Panc1 (cell line): ENCODE data around the gene TSPOAP1. TPM values are rescaled to one million over a fixed set of nuclear protein-coding genes. Genes with fewer than 3 reads are reported as not detected.

Experiments used
- ATAC-seq: fragments of 200-7000 bp; cut with Tn5 transposase; 2 replicates; pipeline ENCODE4 v1.9.1; 2020; ENCODE audit warnings: mild to moderate bottlenecking, moderate library complexity
- BruUV-seq: library from RNA; stranded (reverse); fragments of 400-500 nt; replicated peaks from 2 replicates; lab custom pipeline; 2021; lab: Mats Ljungman, UMichigan
- CTCF ChIA-PET: fragments of 300-600 bp; sonication (Branson Sonifier 250); formaldehyde crosslinking; loops from one replicate; lab custom pipeline; 2022; ENCODE audit warnings: antibody characterized with exemption; lab: Charles Lee
- POLR2A ChIA-PET: fragments of 300-600 bp; sonication (Branson Sonifier 250); formaldehyde crosslinking; loops from one replicate; lab custom pipeline; 2022; ENCODE audit warnings: antibody characterized with exemption; lab: Charles Lee
- DNase-seq: peaks from one replicate; pipeline ENCODE4 v3.0.0-alpha.2; 2010; ENCODE audit warnings: low read depth, low spot score
- H3K27ac ChIP-seq: 2 replicates; pipeline ENCODE4 v1.5.1; 2011; ENCODE audit warnings: mild to moderate bottlenecking, low read length, inconsistent platforms
- H3K27me3 ChIP-seq: fragments of 200-500 bp; sonication (Bioruptor generic); 2 replicates; pipeline ENCODE4 v1.6.0; 2014; ENCODE audit warnings: low read length, inconsistent platforms; ENCODE audit not compliant: control insufficient read depth, insufficient read depth
- H3K36me3 ChIP-seq: fragments of 200-500 bp; sonication (Bioruptor generic); 2 replicates; pipeline ENCODE4 v1.5.1; 2014; ENCODE audit warnings: inconsistent platforms, mild to moderate bottlenecking, low read length, moderate library complexity; ENCODE audit not compliant: control insufficient read depth, insufficient read depth
- H3K4me1 ChIP-seq: 2 replicates; pipeline ENCODE4 v1.5.1; 2011; ENCODE audit warnings: inconsistent platforms, mild to moderate bottlenecking, low read length, moderate library complexity; ENCODE audit not compliant: control insufficient read depth, insufficient read depth
- H3K4me3 ChIP-seq, 2 experiments: 2 replicates each; pipeline ENCODE4 v1.5.1; 2011 to 2012; ENCODE audit warnings: low read depth in 2 of 2, low read length in 2 of 2, mild to moderate bottlenecking in 2 of 2, inconsistent platforms in 1 of 2, moderate library complexity in 1 of 2
- H3K9me3 ChIP-seq: fragments of 200-500 bp; sonication (Bioruptor generic); 2 replicates; pipeline ENCODE4 v1.5.1; 2014; ENCODE audit warnings: low read depth, mild to moderate bottlenecking, inconsistent platforms, low read length, moderate library complexity; ENCODE audit not compliant: control insufficient read depth, insufficient read depth
- POLR2AphosphoS5 ChIP-seq: IDR thresholded peaks from 2 replicates; pipeline ENCODE4 v1.6.1; 2012; ENCODE audit warnings: mild to moderate bottlenecking, low read depth, low read length, moderate library complexity
- SIN3A ChIP-seq: IDR thresholded peaks from 2 replicates; pipeline ENCODE4 v1.6.1; 2012; ENCODE audit warnings: low read depth, mild to moderate bottlenecking, low read length, moderate library complexity, borderline replicate concordance; ENCODE audit not compliant: insufficient read depth
- TCF7L2 ChIP-seq: IDR thresholded peaks from 2 replicates; pipeline ENCODE4 v1.6.1; 2011; ENCODE audit warnings: mild to moderate bottlenecking, low read depth, low read length, inconsistent platforms
- in situ Hi-C: cut with HindIII; loops from 2 replicates; pipeline ENCODE4 v1.10.0; 2016; ENCODE audit warnings: low sequenced_read_pairs, low pct_unique_long_range_greater_than_20kb
- intact Hi-C: fragments of 100-400 bp; cut with micrococcal nuclease; formaldehyde crosslinking; loops from one replicate; pipeline ENCODE4 v1.10.0; 2022; ENCODE audit not compliant: unreplicated experiment
- total RNA-seq: library from RNA; stranded (reverse); gene quantifications from one replicate; pipeline ENCODE4 v1.2.1, GENCODE V29; 2021; ENCODE audit not compliant: unreplicated experiment
- TF ChIP-seq, protein P1 (sequence below), 2 experiments: IDR thresholded peaks; 2 replicates each; pipeline ENCODE4 v1.6.1; 2011 to 2012; ENCODE audit warnings: low read depth in 2 of 2, control low read depth in 1 of 2, low read length in 1 of 2, mild to moderate bottlenecking in 1 of 2, moderate library complexity in 1 of 2; ENCODE audit not compliant: insufficient read depth in 1 of 2
- TF ChIP-seq, protein P2 (sequence below): fragments of 450-650 bp; IDR thresholded peaks from 2 replicates; pipeline ENCODE4 v1.5.1; 2017; ENCODE audit warnings: mild to moderate bottlenecking

The TSPOAP1 gene
- total RNA-seq, 1 experiment from 2014 or later, result 0.05 TPM

DNA sequence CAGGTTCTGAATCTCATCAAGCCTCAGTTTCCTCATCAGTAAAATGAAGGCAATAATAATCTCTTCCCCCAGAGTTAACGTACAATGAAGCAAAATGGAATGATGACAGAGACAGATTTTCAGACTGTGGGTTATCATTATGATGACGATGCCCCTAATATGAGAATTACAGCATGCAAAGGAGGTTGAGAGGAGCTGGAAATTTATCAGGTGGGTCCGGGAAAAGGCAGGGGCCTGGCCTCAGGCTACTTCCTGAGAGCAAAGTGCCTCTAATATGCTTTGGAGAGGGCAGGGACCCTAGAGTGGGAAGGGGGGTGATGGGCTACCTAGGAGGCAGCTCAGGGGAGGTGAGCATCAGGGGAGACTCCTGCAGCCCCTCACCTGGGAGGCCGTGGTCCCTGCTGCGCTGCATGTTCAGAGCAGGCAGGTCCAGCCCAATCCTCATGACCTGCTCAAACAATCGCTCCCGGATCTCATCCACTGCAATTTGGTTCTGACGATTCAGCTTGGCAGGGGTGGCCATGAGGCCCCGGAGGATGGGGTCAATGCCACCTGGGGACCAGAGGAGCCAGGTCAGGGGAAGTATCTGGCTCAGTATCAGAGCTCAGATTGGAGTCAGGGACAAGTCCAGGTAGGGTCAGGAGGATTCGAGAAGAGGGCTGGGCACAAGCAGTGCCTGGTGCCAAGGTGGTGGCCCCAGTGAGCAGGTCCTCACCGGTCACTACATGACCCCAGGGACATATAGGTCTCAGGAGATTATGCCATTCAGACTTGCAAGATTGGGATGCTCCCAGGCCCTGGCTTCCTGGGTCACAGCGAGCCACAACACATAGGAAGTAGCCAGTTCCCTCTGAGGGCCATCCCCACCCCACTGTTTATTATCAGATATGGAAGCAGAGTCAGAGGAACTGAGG lies 56.0 kb downstream of the TSPOAP1 start:
- no TSS peak for BruUV-seq
- no peaks in the 10 kb centered on the region for H3K9me3 ChIP-seq
- no peak for ATAC-seq
- no peaks in the 10 kb centered on the region for H3K36me3 ChIP-seq
- H3K4me3 ChIP-seq, result no peak overlapping the region
- no peaks in the 10 kb centered on the region for H3K4me1 ChIP-seq
- ChIA-PET POLR2A (no interaction called here), CTCF (no interaction called here)
- no peak for DNase-seq
- intact Hi-C loops (no loop called here), in situ Hi-C loops (no loop called here)
- no peaks in the 10 kb centered on the region for H3K27me3 ChIP-seq
- H3K27ac ChIP-seq, result no peak overlapping the region
- TF ChIP-seq, protein P1, sequence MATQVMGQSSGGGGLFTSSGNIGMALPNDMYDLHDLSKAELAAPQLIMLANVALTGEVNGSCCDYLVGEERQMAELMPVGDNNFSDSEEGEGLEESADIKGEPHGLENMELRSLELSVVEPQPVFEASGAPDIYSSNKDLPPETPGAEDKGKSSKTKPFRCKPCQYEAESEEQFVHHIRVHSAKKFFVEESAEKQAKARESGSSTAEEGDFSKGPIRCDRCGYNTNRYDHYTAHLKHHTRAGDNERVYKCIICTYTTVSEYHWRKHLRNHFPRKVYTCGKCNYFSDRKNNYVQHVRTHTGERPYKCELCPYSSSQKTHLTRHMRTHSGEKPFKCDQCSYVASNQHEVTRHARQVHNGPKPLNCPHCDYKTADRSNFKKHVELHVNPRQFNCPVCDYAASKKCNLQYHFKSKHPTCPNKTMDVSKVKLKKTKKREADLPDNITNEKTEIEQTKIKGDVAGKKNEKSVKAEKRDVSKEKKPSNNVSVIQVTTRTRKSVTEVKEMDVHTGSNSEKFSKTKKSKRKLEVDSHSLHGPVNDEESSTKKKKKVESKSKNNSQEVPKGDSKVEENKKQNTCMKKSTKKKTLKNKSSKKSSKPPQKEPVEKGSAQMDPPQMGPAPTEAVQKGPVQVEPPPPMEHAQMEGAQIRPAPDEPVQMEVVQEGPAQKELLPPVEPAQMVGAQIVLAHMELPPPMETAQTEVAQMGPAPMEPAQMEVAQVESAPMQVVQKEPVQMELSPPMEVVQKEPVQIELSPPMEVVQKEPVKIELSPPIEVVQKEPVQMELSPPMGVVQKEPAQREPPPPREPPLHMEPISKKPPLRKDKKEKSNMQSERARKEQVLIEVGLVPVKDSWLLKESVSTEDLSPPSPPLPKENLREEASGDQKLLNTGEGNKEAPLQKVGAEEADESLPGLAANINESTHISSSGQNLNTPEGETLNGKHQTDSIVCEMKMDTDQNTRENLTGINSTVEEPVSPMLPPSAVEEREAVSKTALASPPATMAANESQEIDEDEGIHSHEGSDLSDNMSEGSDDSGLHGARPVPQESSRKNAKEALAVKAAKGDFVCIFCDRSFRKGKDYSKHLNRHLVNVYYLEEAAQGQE (IDR thresholded peaks at IDR 0.05; ENCODE audit: insufficient read depth in 1 of 2, low read depth in 2 of 2, low read length in 1 of 2), result no peak
- TF ChIP-seq SIN3A, result no peak
- TF ChIP-seq TCF7L2, result no peak
- TF ChIP-seq POLR2AphosphoS5, result no peak

DNA sequence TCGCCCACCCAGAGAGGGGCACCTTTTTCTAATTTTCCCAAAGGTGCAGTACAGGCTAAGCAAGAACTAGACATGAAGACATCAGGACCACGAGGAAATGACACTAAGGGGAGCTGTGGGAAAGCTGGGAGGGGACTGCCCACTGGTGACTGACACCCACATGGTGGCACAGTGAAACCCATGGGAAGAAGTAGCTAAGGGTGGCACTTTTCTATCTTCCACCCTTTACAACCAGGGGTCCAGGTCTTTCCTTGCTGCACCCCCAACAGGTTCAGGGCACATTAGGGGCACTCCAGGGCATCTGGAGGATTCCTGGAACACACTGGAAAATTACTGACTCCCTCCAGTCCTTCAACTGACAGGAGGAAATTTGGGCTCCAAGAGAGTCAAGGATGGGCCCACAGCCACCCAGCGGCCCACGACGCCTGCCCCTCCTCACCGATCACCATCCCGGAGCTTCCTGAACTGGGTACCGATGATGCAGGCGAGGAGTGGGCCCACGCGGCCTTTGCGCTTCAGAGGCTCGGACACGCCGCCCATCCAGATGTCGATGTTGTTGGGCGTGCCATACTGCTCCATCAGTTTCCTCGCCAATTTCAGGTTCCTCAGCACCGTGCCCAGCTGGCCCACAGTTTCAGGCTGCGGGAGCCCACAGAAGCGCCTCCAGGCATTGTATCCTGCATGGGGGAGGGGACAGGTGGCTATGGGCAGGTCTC lies 57.2 kb downstream of the TSPOAP1 start:
- Histone ChIP-seq H3K4me3 (no peak overlapping the region), H3K4me1 (no peaks in the 10 kb centered on the region), H3K27me3 (no peaks in the 10 kb centered on the region), H3K9me3 (no peaks in the 10 kb centered on the region), H3K36me3 (no peaks in the 10 kb centered on the region), H3K27ac (no peak overlapping the region)
- in situ Hi-C loops, result no loop called here
- POLR2A ChIA-PET, result no interaction called here
- no peak for ATAC-seq
- BruUV-seq, result no TSS peak
- TF ChIP-seq SIN3A (no peak), TCF7L2 (no peak), POLR2AphosphoS5 (no peak)
- TF ChIP-seq, protein P1 (IDR thresholded peaks at IDR 0.05; ENCODE audit: insufficient read depth in 1 of 2, low read depth in 2 of 2, low read length in 1 of 2), result no peak
- TF ChIP-seq, protein P2, sequence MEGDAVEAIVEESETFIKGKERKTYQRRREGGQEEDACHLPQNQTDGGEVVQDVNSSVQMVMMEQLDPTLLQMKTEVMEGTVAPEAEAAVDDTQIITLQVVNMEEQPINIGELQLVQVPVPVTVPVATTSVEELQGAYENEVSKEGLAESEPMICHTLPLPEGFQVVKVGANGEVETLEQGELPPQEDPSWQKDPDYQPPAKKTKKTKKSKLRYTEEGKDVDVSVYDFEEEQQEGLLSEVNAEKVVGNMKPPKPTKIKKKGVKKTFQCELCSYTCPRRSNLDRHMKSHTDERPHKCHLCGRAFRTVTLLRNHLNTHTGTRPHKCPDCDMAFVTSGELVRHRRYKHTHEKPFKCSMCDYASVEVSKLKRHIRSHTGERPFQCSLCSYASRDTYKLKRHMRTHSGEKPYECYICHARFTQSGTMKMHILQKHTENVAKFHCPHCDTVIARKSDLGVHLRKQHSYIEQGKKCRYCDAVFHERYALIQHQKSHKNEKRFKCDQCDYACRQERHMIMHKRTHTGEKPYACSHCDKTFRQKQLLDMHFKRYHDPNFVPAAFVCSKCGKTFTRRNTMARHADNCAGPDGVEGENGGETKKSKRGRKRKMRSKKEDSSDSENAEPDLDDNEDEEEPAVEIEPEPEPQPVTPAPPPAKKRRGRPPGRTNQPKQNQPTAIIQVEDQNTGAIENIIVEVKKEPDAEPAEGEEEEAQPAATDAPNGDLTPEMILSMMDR, result no peak
- DNase-seq, result no peak
- CTCF ChIA-PET, result no interaction called here
- intact Hi-C loops, result no loop called here
